Astrocyte of the cerebellum (primary cell): ENCODE results near the gene PABPC1L.

Experiments used
- DNase-seq: peaks from one replicate; pipeline ENCODE4 v3.0.0-alpha.2; 2011; ENCODE audit warnings: low read depth
- H3K4me3 ChIP-seq: 2 replicates; pipeline ENCODE4 v1.5.1; 2011; ENCODE audit warnings: mild to moderate bottlenecking, low read depth, low read length, moderate library complexity
- CTCF ChIP-seq: IDR thresholded peaks from 2 replicates; pipeline ENCODE4 v1.5.1; 2012; ENCODE audit warnings: low read length, low read depth, moderate library complexity, mild to moderate bottlenecking; ENCODE audit errors: missing control alignments
- in situ Hi-C: cut with HindIII; loops from 2 replicates; pipeline ENCODE4 v1.10.0; 2017; ENCODE audit warnings: low sequenced_read_pairs

Gene PABPC1L

GRCh38 chr20:44963325-44964215 is 53.7 kb downstream of the PABPC1L start:
- in situ Hi-C loops: no loop called here
- DNase-seq: no peak
- H3K4me3 ChIP-seq: no peak overlapping the region
- TF ChIP-seq CTCF: no peak

- no peak for TF ChIP-seq CTCF
- in situ Hi-C loops: no loop called here
- DNase-seq: no peak
- H3K4me3 ChIP-seq: peak overlapping the region; percentile 97
Measured at GRCh38 chr20:44965651-44966029, 55.8 kb downstream of the PABPC1L start.

- peak; percentile 68 for DNase-seq
- peak within 1 kb of the TSS; percentile 97 for H3K4me3 ChIP-seq
- TF ChIP-seq CTCF: peak; percentile 45
- in situ Hi-C loops: no loop called here
Measured at GRCh38 chr20:44966030-44966961, 56.4 kb downstream of the PABPC1L start, which contains the start of gene STK4. Gene STK4 (plus strand): TSS chr20:44966512. CDS start chr20:44966569, 57 bp downstream.

GRCh38 chr20:44967207-44967807 is 57.4 kb downstream of the PABPC1L start:
- no peak for TF ChIP-seq CTCF
- in situ Hi-C loops: no loop called here
- H3K4me3 ChIP-seq: peak overlapping the region; percentile 97
- DNase-seq: no peak

GRCh38 chr20:44969300-44969894 is 59.5 kb downstream of the PABPC1L start:
- H3K4me3 ChIP-seq: no peak overlapping the region
- DNase-seq: no peak
- in situ Hi-C loops: no loop called here
- no peak for TF ChIP-seq CTCF
